Smooth muscle cell of the umbilical artery (primary cell): ENCODE data around the gene AGAP1. TPM values are rescaled to one million over a fixed set of nuclear protein-coding genes. Genes with fewer than 3 reads are reported as not detected.

ENCODE experiments used
- total RNA-seq: library from RNA; depleted of rRNA; stranded (reverse); fragments of >200 nt; gene quantifications from 2 replicates; pipeline ENCODE4 v1.2.3, GENCODE V29; 2014

AGAP1 gene
- 11.3 and 20.7 TPM in 2 replicates for total RNA-seq

GRCh38 chr2:235493775-235494715 lies at the start of gene AGAP1:
Gene AGAP1, plus strand, starts transcription at chr2:235494043.

DNA sequence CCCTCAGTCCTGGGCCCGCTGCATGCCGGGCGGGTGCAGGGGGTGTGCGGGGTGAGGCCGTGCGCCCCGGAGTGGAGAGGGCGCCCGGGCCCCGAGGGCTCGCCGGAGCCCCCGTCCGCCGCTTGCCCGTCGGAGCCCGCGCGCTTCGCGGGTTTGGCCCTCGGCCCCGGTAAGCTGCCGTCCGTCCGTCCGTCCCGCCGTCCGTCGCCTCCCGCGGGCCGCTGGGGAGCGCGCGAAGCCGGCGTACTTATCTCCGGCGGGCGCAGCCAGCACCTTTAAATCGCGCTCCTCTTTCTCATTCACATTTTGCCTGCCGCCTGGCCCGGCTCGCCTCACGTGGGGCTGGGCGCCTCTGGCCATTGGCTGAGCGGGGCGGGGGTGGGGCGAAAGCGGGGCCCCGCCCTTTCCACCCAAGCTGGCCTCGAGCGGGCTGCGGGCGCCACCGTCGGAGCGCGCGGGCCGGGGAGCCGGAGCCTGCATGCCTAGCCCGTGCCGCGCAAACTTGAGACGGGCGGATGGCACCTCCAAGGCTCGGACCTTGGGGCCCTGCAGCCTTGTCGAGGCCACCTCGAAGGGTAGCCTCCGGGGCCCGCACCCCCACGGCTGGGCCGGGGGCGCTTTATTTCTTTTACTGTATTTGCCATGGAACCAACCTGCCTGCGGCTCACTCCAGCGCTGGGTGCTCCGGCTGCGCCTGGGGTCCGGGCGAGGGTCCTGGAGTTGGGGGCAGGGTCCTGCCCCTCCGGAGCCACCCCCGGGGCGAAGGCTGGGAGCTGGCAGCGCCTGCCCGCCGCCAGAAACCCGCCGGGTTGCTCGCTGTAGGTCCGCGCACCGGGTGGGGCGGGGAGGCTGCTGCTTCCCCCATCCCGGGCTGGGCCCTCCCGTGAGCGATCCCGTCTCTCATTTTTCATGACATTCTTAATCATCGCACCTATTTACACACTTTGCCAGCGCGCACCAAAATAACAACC lies 674.6 kb downstream of the AGAP1 start, which contains the start of gene GBX2:
Gene GBX2, minus strand, starts transcription at position 277 of the 971 bp plus-strand sequence. CDS start 415 bp downstream, outside the sequence.

